Activated CD4-positive, CD25-positive, alpha-beta regulatory T cell (primary cell): ENCODE measurements around the gene ADCY7.
"Not testable (repeated sequence)": the region's sequence is repeated elsewhere in the genome, so short reads cannot be mapped to it uniquely, and the experiment has no call there.

Experiments
- DNase-seq, 4 experiments: peaks; one replicate each; lab custom pipeline; 2025; lab: John Stamatoyannopoulos, UW

The ADCY7 gene

GRCh38 chr16:50266337-50267091 lies at the start of gene ADCY7:
TSS of gene ADCY7 (plus strand) at chr16:50266551. CDS start at chr16:50288180, 21,629 bp downstream.
- DNase-seq: peak; percentile 55 to 83 (median 68)

GRCh38 chr16:50219402-50219975 lies 46.9 kb upstream of the ADCY7 start:
- no peak for DNase-seq

GRCh38 chr16:50224286-50224685 lies 42.1 kb upstream of the ADCY7 start:
- DNase-seq: no peak

- DNase-seq: no peak
Measured at GRCh38 chr16:50227120-50227519, 39.2 kb upstream of the ADCY7 start.

DNA sequence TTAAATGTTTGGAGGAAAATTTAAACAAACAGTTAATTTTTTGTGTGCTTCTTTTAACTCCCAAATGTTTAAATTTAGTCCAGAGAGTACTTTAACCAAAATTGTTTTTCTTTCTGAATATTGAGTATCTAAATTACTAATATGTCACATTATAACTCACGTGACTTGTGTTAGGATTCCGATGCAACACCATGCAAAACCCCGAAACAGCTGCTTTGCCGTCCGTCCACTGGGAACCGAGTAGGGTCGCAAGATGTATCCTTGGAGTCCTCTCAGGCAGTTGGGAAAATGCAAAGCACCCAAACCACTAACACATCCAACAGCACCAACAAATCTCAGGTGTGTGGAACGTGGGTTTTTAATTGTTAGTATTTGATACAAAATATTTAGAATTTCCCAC lies 38.7 kb upstream of the ADCY7 start:
- no peak for DNase-seq

GRCh38 chr16:50228364-50228868 lies 37.9 kb upstream of the ADCY7 start:
- no peak for DNase-seq

DNA sequence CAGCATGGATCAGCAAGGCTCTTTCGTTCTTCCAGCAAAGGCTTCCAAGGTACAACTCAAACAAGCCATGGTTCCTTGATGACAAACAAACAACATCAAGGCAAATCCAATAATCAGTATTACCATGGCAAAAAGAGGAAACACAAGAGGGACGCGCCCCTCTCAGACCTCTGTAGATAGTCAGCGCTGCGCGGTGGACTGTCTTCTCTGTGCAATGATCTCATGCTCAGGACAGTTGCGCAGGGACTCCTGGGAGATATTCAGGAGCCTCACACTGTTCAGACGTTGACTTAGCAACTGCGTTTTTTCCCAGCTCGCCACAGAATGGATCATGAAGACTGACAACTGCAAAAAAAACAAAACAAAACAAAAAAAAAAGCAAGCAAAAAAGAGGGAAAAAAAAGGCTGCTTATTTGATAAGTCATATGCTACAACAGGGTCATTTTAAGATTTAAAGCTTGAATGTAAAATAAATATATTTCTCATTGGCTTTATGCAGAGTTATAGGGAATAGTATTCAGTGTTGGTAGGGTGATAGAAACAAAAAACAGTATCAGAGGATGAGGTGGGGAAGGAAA lies 37.1 kb upstream of the ADCY7 start:
- DNase-seq: no peak

- DNase-seq: no peak
Measured at GRCh38 chr16:50234771-50235556, 31.4 kb upstream of the ADCY7 start.

DNA sequence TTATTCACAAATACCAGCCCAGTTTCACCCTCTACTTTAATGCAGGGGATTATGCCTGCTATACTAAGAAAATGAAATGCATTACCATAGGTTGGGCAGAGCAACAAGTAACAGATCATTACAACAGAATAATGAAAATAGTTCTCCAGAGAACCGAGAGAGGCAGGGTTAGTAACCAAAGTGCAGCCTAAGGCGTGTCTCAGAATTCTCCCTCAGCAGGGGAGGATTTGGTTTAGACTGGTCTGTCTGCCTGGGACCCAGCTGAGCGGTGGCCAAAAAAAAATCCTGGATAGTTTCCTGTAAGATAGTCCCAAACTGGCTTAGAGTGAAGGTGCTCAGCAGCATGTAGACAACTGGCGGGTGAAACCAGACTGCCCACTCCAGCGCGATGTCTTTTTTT lies 30.8 kb upstream of the ADCY7 start:
- no peak for DNase-seq

DNA sequence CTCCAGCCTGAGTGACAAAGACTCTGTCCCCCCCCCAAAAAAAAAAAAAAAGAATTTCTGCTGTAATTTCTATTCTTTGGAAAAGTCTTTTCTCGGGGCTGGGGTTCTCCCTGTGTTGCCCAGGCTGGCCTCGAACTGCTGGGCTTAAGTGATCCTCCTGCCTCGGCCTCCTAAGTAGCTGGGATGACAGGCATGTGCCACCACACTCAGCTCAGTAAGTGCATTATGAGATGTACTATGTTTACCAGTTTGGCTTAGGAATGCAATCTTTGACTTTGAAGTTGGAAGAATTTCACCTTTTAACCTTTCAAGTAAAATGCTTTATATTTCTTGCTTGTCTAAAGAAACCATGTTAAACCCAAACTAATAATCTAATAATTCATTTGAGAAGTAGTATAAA lies 28.0 kb upstream of the ADCY7 start:
- DNase-seq: no peak

GRCh38 chr16:50238868-50239301 lies 27.5 kb upstream of the ADCY7 start:
- no peak for DNase-seq

DNA sequence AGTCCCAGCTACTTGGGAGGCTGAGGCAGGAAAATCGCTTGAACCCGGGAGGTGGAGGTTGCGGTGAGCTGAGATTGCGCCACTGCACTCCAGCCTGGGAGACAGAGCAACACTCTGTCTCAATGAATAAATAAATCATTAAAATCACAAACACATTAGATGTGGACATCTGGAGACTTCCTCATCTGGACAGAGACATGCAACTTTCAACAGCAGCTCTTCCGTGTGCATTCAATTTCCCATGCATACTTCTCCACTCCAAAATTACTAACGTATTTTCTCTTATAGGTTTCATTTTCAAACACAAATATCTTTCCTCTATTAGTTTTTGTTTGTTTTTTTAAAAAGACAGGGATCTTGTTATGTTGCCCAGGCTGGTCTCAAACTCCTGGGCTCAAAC lies 23.3 kb upstream of the ADCY7 start:
- not testable (repeated sequence) for DNase-seq

GRCh38 chr16:50244140-50244503 lies 22.2 kb upstream of the ADCY7 start:
- no peak for DNase-seq

DNA sequence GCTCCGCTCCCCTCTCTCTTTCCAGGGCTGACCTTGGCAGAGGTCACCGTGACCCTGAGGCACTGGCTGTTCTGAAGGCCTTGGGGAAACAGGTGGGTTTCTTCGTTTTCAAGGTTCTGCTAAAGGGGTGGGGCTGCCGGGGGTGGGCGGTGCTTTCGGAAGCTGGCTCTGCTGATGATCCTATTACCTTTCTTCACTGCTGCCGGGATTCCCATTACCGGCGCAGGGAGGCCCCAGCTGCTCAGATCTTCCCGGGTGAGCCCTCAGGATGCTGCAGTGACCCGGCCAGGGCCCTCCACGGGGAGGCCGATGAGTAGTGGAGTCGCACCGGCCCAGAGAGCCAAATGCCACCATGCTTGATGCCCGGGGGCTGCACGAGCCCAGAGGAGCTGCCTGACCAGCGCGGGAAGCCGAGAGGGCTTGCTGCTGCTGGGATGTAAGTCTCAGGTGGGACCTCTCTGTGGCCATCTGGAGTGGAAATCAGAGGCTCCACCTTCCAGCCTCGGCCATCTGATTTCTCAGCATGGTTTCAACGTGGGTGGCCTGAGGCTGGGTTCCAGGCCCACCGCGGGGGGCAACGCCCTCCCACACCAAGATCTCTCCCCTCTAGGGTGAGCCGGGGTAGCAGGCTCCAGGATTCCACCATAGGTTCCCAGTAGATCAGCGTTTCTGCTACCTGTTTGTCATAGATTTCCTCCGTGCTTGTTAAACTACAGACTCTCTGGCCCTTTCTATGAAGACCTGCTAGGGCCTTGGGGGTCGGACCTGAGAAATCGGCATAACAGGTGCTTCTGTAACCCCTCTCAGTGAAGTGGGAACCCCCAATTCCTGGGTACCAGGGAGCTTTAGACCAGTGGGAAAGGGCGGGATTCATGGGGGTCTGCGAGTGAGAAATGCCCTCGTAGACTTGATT lies 21.6 kb upstream of the ADCY7 start:
- DNase-seq: no peak

- peak in 3 of 4 experiments; percentile 47 to 60 (median 50) for DNase-seq
Measured at GRCh38 chr16:50245417-50246298, 20.7 kb upstream of the ADCY7 start.

- DNase-seq: no peak
Measured at GRCh38 chr16:50246299-50247122, 19.8 kb upstream of the ADCY7 start.

- no peak for DNase-seq
Measured at GRCh38 chr16:50247123-50247905, 19.0 kb upstream of the ADCY7 start.

GRCh38 chr16:50247906-50248608 lies 18.3 kb upstream of the ADCY7 start:
- no peak for DNase-seq
